ENCODE data around the gene MTMR12.

- no peak for TF ChIP-seq CTCF (conservative IDR thresholded peaks at IDR 0.05; ENCODE audit: low read depth in 2 of 2)
- no peak for TF ChIP-seq REST (IDR thresholded peaks at IDR 0.05; ENCODE audit: unreplicated experiment)
- no peak for TF ChIP-seq POLR2AphosphoS5 (IDR thresholded peaks at IDR 0.05; ENCODE audit: low read depth)
- TF ChIP-seq EZH2 (IDR thresholded peaks at IDR 0.05; ENCODE audit: low read depth, unreplicated experiment) = no peak
These were observed 8.1 kb downstream of the MTMR12 start for GRCh38 chr5:32304622-32305021.

All from GM23338 (cell line).